HG02938 (cell line): ENCODE data around the gene ARID3A.
A peak's percentile ranks its signal among the peaks of the same experiment; 100 is the strongest.
"Not testable (repeated sequence)": the region's sequence is repeated elsewhere in the genome, so short reads cannot be mapped to it uniquely, and the experiment has no call there.

Experiments
- ATAC-seq: cut with Tn5 transposase; IDR thresholded peaks from one replicate; pipeline ENCODE4 v1.9.1; 2021; ENCODE audit warnings: mild to moderate bottlenecking, moderate library complexity; ENCODE audit not compliant: unreplicated experiment

Gene ARID3A

GRCh38 chr19:1014161-1015060, 88.6 kb downstream of the ARID3A start:
- ATAC-seq: no peak

- no peak for ATAC-seq
Observed at GRCh38 chr19:1015061-1015781, 89.4 kb downstream of the ARID3A start.

GRCh38 chr19:1015782-1016646, 90.2 kb downstream of the ARID3A start:
- ATAC-seq: no peak

GRCh38 chr19:1016647-1017114, 90.8 kb downstream of the ARID3A start:
- ATAC-seq: no peak

- ATAC-seq: no peak
Observed at GRCh38 chr19:1017115-1017905, 91.5 kb downstream of the ARID3A start.

- ATAC-seq: no peak
Observed at GRCh38 chr19:1017906-1018305, 92.1 kb downstream of the ARID3A start.

GRCh38 chr19:1018393-1018792, 92.6 kb downstream of the ARID3A start:
- ATAC-seq: no peak

- ATAC-seq: no peak
Observed at GRCh38 chr19:1018932-1019615, 93.2 kb downstream of the ARID3A start.

- ATAC-seq: no peak
Observed at GRCh38 chr19:1019616-1019961, 93.8 kb downstream of the ARID3A start.

- no peak for ATAC-seq
Observed at GRCh38 chr19:1019980-1020867, 94.4 kb downstream of the ARID3A start.

- peak; percentile 74 for ATAC-seq
Observed at GRCh38 chr19:1020868-1021425, 95.1 kb downstream of the ARID3A start, which contains the start of gene TMEM259. TSS of gene TMEM259 (minus strand) at chr19:1021123. CDS start at chr19:1020996, 127 bp downstream.

- ATAC-seq: not testable (repeated sequence)
Observed at GRCh38 chr19:1023883-1024188, 98.0 kb downstream of the ARID3A start.

GRCh38 chr19:1025080-1025479, 99.2 kb downstream of the ARID3A start:
- ATAC-seq: not testable (repeated sequence)
